GM18873 (cell line): Measurements from ENCODE around the gene CDKN3.
"Not testable (repeated sequence)": the region's sequence is repeated elsewhere in the genome, so short reads cannot be mapped to it uniquely, and the experiment has no call there.

Source experiments
- ATAC-seq: cut with Tn5 transposase; IDR thresholded peaks from one replicate; pipeline ENCODE4 v1.9.1; 2021; ENCODE audit warnings: mild to moderate bottlenecking, moderate library complexity, moderate number of reproducible peaks; ENCODE audit not compliant: unreplicated experiment, low FRiP score

CDKN3 gene

DNA sequence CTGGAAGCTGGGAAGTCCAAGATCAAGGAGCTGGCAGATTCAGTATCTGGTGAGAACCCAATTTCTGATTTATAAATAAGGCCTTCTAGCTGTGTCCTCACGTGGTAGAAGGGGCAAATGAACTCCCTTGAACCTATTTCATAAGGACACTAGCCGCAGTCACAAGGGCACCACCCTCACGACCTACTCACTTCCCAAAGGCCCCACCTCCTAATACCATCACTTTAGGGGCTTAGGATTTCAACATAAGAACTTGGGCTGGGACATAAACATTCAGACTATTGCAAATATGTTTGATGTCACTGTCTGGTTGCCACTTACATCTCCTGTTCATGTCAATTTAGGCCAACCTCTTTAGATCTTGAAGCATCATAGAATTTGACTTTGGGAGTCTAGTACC lies 55.2 kb downstream of the CDKN3 start:
- ATAC-seq = no peak

GRCh38 chr14:54453252-54453651 lies 56.4 kb downstream of the CDKN3 start:
- ATAC-seq = no peak

DNA sequence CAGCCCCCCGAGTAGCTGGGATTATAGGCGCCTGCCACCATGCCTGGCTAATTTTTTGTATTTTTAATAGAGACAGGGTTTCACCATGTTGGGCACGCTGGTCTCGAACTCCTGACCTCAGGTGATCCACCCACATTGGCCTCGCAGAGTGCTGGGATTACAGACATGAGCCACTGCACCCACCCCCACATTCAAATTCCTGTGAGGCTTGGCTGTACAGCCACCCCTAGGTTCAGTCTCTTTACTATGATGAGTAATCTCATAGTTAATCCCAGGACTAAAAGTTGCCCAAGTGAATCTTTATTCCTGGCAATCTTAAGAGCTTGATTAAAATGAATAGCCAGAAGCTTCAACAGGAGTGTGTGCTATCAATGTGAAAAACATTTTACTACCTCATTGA lies 57.2 kb downstream of the CDKN3 start:
- ATAC-seq = not testable (repeated sequence)

- ATAC-seq = no peak
Measured at GRCh38 chr14:54455363-54455762, 58.6 kb downstream of the CDKN3 start.

GRCh38 chr14:54456820-54457608 lies 60.2 kb downstream of the CDKN3 start:
- ATAC-seq = not testable (repeated sequence)

DNA sequence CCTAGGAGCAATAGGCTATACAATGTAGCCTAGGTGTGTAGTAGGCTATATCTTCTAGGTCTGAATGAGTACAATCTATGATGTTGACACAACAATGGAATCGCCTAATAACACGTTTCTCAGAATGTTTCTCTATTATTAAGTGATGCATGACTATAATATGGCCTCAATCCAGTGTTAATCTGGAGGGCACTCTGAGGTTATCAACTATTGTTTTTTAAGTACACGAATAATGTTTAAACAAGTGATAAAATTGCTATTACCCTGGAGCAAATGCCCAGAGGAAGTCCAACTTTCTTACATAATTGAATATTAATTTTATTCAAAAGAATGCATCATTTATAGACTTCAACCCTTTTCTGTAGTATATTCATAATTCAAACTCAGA lies 60.8 kb downstream of the CDKN3 start:
- no peak for ATAC-seq

DNA sequence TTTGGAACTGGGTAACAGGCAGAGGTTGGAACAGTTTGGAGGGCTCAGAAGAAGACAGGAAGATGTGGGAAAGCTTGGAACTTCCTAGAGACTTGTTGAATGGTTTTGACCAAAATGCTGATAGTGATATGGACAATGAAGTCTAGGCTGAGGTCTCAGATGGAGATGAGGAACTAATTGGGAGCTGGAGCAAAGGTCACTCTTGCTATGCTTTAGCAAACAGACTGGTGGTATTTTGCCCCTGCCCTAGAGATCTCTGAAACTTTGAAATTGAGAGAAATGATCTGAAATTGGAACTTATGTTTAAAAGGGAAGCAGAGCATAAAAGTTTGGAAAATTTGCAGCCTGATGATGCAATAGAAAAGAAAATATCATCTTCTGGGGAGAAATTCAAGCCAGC lies 61.7 kb downstream of the CDKN3 start:
- ATAC-seq = not testable (repeated sequence)

DNA sequence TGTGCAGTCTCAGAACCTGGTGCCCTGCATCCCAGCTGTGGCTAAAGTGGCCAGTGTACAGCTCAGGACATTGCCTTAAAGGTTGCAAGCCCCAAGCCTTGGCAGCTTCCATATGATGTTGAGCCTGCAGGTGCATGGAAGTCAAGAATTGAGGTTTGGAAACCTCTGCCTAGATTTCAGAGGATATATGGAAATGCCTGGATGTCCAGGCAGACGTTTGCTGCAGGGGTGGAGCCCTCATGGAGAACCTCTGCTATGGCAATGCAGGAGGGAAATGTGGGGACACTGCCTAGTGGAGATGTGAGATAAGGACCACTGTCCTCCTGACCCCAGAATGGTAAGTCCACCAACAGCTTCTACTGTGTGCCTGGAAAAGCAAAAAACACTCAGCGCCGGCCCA lies 62.3 kb downstream of the CDKN3 start:
- ATAC-seq = no peak

DNA sequence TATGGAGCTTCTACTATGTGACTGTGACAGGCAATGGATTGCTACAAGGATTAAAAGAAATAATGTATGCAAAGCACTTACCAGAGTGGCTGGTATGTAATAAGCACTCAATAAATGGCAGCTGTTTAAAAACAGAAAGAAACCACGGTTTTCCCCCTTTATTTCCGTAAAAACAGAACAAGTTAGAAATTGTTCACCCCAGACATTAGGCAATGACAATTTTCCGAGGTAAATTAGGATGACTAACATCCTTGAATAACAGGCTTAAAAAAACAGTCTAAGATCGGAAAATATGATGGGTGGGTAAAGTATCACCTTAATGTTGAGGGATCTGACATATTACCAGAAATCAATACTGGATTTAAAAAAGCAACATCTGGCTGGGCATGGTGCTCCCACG lies 65.2 kb downstream of the CDKN3 start:
- ATAC-seq = no peak

DNA sequence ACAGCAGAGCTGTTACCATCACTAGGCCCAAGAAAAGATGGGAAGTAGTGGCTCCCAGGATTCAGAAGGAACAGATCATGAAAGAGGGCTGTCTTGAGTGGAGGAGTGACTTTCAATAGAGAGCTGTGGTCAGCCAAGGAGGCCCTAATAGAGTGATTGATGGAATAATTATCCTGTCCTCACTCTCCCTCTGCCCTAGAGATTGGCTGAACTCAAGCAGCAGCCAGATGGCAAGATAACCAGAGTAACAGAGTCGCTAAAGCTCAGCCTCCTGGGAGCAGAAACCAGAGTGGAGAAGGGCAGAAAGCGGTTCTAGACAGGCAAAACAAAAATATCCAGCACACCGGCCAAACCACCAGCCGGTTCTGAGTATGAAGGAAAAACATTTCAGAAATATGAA lies 68.8 kb downstream of the CDKN3 start:
- ATAC-seq = no peak

GRCh38 chr14:54467280-54467679 lies 70.5 kb downstream of the CDKN3 start:
- ATAC-seq = no peak
